DND-41 (cell line): Measurements from ENCODE around the gene HIVEP1.

ENCODE experiments used
- ATAC-seq: fragments of 200-7000 bp; cut with Tn5 transposase; 3 replicates; pipeline ENCODE4 v1.9.1; 2021; ENCODE audit warnings: low read depth; ENCODE audit not compliant: insufficient read depth
- DNase-seq: peaks from one replicate; pipeline ENCODE4 v3.0.0-alpha.2; 2020
- H2AFZ ChIP-seq: 2 replicates; pipeline ENCODE4 v1.6.0; 2012; ENCODE audit warnings: low read depth, low read length
- H3K27ac ChIP-seq: 2 replicates; pipeline ENCODE4 v1.5.1; 2012; ENCODE audit warnings: low read length, inconsistent platforms
- H3K27me3 ChIP-seq: fragments of 200-600 bp; sonication (generic); 2 replicates; pipeline ENCODE4 v1.6.0; 2012; ENCODE audit warnings: low read length, mild to moderate bottlenecking, inconsistent platforms; ENCODE audit not compliant: insufficient read depth, poor library complexity
- H3K36me3 ChIP-seq: 2 replicates; pipeline ENCODE4 v1.5.1; 2012; ENCODE audit warnings: low read length, inconsistent platforms; ENCODE audit not compliant: insufficient read depth
- H3K4me1 ChIP-seq: 2 replicates; pipeline ENCODE4 v1.5.1; 2012; ENCODE audit warnings: mild to moderate bottlenecking, low read length; ENCODE audit not compliant: insufficient read depth
- H3K4me2 ChIP-seq: 2 replicates; pipeline ENCODE4 v1.6.0; 2012; ENCODE audit warnings: mild to moderate bottlenecking, moderate library complexity, low read length, inconsistent platforms; ENCODE audit not compliant: insufficient read depth
- H3K4me3 ChIP-seq, 2 experiments: fragments of 200-600 bp in 1 of 2; shearing (Covaris generic) in 1 of 2; 2 replicates each; pipeline ENCODE4 v1.5.1; 2012 to 2016; ENCODE audit warnings: inconsistent platforms in 2 of 2, low read length in 2 of 2, mild to moderate bottlenecking in 2 of 2, low read depth in 1 of 2, moderate library complexity in 1 of 2
- H3K79me2 ChIP-seq: 2 replicates; pipeline ENCODE4 v1.6.0; 2012; ENCODE audit warnings: low read length, inconsistent platforms; ENCODE audit not compliant: insufficient read depth
- H3K9ac ChIP-seq: 2 replicates; pipeline ENCODE4 v1.6.0; 2012; ENCODE audit warnings: low read depth, mild to moderate bottlenecking, inconsistent platforms, low read length, moderate library complexity
- H3K9me3 ChIP-seq: 2 replicates; pipeline ENCODE4 v1.5.1; 2012; ENCODE audit warnings: low read length, moderate library complexity, mild to moderate bottlenecking, inconsistent platforms; ENCODE audit not compliant: insufficient read depth, severe bottlenecking
- H4K20me1 ChIP-seq: 2 replicates; pipeline ENCODE4 v1.6.0; 2012; ENCODE audit warnings: low read length; ENCODE audit not compliant: insufficient read depth
- EZH2 ChIP-seq: IDR thresholded peaks from 3 replicates; pipeline ENCODE4 v1.6.1; 2012; ENCODE audit warnings: borderline replicate concordance, low read depth, mild to moderate bottlenecking, moderate library complexity, low read length, inconsistent platforms; ENCODE audit not compliant: severe bottlenecking
- TF ChIP-seq, protein P1 (sequence below): IDR thresholded peaks from 2 replicates; pipeline ENCODE4 v1.5.1; 2012; ENCODE audit warnings: borderline replicate concordance, low read length, moderate library complexity, mild to moderate bottlenecking; ENCODE audit not compliant: poor library complexity, severe bottlenecking; ENCODE audit errors: extremely low read depth

Gene HIVEP1

DNA sequence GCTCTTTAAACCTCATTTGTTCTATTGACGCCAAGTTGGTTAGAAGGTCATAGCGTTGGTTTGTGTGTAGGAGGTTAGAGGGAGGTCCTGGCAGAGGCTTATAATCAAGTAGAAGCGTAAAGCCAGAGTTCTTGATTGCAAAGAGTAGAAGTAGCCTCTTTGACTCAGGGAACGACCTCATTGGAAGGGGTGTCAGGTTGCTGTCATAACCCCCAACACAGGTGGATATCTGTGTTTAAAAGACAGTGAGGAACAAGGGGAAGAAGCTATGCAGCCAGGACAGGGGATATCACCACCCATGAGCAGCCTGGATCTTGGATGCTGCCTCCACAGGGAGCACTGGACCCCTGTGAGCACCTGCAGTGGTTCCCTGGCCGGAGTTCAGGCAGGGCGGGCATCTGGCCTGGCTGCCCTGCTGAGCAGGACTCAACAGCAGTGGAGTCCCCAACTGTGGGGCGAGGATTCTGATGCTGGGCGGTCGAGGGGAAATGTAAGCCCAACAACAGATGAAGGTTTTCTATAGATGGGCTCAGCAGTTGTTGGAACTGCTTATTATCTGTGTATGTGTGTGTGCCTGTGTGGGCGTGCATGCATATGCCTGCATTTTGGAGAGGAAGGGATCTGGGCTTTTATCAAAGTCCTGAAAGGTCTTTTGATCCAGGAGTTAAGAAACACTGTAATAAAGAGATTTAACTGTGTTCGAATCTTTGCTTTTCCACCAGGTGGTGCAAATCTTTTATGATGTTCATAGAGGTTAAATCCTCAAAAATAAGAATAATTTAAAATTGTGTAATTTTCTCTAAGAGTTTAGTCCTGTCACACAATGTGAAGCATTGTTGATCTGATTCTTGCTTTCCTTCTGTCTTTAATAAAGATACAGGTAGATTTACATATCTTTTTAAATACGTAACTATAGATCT is 27.7 kb downstream of the HIVEP1 start:
- H2AFZ ChIP-seq = no peak overlapping the region
- no peak overlapping the region for H3K4me3 ChIP-seq
- H3K9me3 ChIP-seq = no peaks in the 10 kb centered on the region
- H4K20me1 ChIP-seq = peaks cover 3% of the 10 kb centered on the region; the same call in 1 of the 2 replicates
- DNase-seq (no peak), ATAC-seq (no peak)
- no peak overlapping the region for H3K4me2 ChIP-seq
- no peaks in the 10 kb centered on the region for H3K79me2 ChIP-seq
- TF ChIP-seq, protein P1, sequence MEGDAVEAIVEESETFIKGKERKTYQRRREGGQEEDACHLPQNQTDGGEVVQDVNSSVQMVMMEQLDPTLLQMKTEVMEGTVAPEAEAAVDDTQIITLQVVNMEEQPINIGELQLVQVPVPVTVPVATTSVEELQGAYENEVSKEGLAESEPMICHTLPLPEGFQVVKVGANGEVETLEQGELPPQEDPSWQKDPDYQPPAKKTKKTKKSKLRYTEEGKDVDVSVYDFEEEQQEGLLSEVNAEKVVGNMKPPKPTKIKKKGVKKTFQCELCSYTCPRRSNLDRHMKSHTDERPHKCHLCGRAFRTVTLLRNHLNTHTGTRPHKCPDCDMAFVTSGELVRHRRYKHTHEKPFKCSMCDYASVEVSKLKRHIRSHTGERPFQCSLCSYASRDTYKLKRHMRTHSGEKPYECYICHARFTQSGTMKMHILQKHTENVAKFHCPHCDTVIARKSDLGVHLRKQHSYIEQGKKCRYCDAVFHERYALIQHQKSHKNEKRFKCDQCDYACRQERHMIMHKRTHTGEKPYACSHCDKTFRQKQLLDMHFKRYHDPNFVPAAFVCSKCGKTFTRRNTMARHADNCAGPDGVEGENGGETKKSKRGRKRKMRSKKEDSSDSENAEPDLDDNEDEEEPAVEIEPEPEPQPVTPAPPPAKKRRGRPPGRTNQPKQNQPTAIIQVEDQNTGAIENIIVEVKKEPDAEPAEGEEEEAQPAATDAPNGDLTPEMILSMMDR = no peak
- no peak for TF ChIP-seq EZH2
- no peaks in the 10 kb centered on the region for H3K4me1 ChIP-seq
- H3K27me3 ChIP-seq = no peaks in the 10 kb centered on the region
- H3K9ac ChIP-seq = no peak overlapping the region
- no peaks in the 10 kb centered on the region for H3K36me3 ChIP-seq
- no peak overlapping the region for H3K27ac ChIP-seq

DNA sequence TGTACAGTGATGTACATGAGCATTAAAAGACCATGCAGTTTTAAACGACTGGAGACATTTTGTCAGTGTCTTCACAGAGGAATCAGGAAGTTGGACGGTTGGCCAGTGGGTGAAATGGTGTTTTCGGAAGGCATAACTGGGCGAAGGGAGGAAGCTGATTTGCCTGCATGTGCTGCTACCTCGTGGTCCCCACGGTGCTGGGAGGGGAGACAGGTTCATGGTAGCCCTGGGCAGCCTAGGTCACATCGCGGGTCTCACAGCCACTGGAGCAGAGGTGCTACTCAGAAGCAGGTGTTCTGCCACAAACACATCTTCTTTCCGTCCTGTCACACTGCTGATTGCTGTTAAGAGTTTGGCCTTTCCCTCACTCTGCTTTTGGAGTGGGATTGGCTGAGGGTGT is 35.2 kb downstream of the HIVEP1 start:
- no peaks in the 10 kb centered on the region for H3K79me2 ChIP-seq
- no peak overlapping the region for H2AFZ ChIP-seq
- no peaks in the 10 kb centered on the region for H3K36me3 ChIP-seq
- no peak overlapping the region for H3K4me3 ChIP-seq
- H3K4me2 ChIP-seq = no peak overlapping the region
- no peaks in the 10 kb centered on the region for H3K27me3 ChIP-seq
- no peak overlapping the region for H3K27ac ChIP-seq
- no peak overlapping the region for H3K9ac ChIP-seq
- no peak for DNase-seq
- H3K4me1 ChIP-seq = no peaks in the 10 kb centered on the region
- H4K20me1 ChIP-seq = no peaks in the 10 kb centered on the region
- H3K9me3 ChIP-seq = no peaks in the 10 kb centered on the region
- ATAC-seq = no peak
- TF ChIP-seq, protein P1 = no peak
- TF ChIP-seq EZH2 = no peak

DNA sequence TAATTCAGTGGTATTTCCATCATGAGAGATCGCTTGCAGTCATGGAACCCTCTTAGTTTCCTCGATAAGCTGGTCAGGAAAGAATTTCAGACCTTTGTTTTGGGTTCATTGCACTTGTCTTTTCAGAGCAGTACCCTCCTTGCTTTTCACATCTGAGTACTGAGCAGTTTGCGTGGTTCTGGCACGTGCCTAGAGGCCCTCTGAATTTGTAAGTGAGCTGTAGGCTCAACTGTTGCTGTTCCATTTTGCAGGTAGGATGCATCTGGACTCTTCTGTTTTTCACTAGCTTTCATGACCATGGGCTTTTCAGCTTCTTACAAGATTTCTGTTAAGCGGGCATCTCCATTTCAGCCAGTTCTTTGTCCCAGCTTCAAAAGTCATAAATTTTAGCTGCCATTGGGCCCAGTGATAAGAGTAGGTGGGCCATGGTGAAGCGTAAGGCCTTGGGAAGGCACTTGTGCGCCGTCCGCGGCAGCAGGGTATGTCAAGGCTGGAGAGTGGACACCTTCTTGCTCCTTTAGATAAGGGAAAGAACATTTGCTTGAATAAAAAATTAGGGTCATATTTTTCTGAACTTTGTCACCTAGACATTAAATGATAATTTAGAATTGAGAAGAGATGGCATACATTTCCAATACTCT is 35.8 kb downstream of the HIVEP1 start:
- TF ChIP-seq, protein P1 = no peak
- no peak for TF ChIP-seq EZH2
- Histone ChIP-seq H2AFZ (no peak overlapping the region), H3K4me1 (no peaks in the 10 kb centered on the region), H3K4me3 (no peak overlapping the region), H3K9me3 (no peaks in the 10 kb centered on the region), H3K36me3 (no peaks in the 10 kb centered on the region), H4K20me1 (no peaks in the 10 kb centered on the region), H3K79me2 (no peaks in the 10 kb centered on the region), H3K27ac (no peak overlapping the region), H3K4me2 (no peak overlapping the region), H3K27me3 (no peaks in the 10 kb centered on the region), H3K9ac (no peak overlapping the region)
- ATAC-seq = no peak
- no peak for DNase-seq
